ENCODE results near the gene ACR. TPM values are rescaled to one million over a fixed set of nuclear protein-coding genes. Genes with fewer than 3 reads are reported as not detected.

The ACR gene
- total and polyA plus RNA-seq, 8 donors = 0.27 to 1.4 (median 0.56) TPM; not detected in 1

- ATAC-seq (no peak), DNase-seq (peak in 2 of 4 donors; percentile 29 to 54)
- Histone ChIP-seq H3K27ac (no peak overlapping the region), H3K4me3 (no peak overlapping the region), H3K27me3 (no peaks in the 10 kb centered on the region), H3K9me3 (no peaks in the 10 kb centered on the region), H3K4me1 (peaks cover 5 to 32% of the 10 kb centered on the region in 2 donors), H3K36me3 (peaks cover 0 to 31% of the 10 kb centered on the region in 2 donors)
- no peak for TF ChIP-seq CTCF (IDR thresholded peaks at IDR 0.05)
- intact Hi-C loops (cut with DNase I) = no loop called here
Observed at GRCh38 chr22:50699756-50700386, 38.1 kb upstream of the ACR start.

DNA sequence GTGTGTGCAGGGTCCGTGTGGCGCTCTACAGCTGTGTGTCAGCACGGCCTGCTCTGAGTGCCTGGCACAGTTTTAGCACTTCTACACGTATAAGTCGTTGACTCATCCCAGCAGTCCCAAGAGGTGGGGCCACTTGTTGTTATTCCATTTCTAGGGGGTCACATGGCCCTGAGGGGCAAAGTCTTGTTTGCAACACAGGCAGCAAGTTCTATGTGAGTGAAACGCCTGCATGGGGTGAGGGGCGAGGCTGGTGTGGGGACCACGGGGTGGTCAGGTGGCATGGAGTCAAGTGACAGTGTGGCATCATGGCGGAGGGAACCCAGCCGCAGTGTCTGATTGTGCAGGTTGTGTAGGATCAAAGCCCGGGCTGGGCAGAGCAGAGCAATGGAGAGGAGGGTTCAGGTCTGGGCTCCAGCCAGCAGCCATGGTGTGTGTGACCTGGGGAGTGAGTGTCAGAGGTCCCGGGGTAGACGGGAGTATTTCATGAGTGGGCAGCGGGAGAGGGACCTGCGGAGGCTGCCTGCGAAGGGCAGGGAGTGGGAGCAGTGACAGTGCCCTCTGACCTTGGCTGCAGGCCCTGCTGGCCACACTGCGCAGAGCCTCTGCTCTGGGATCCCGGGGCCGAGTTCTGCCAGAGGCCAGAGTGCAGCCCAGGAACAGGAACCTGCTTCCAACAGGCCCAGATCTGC lies 37.5 kb upstream of the ACR start:
- DNase-seq (peak in 2 of 4 donors; percentile 24 to 68), ATAC-seq (no peak)
- intact Hi-C loops (cut with DNase I) = no loop called here
- TF ChIP-seq CTCF (IDR thresholded peaks at IDR 0.05) = no peak
- Histone ChIP-seq H3K27ac (no peak overlapping the region), H3K4me1 (peaks cover 8 to 29% of the 10 kb centered on the region in 2 donors), H3K9me3 (no peaks in the 10 kb centered on the region), H3K4me3 (no peak overlapping the region), H3K36me3 (peaks cover 0 to 31% of the 10 kb centered on the region in 2 donors), H3K27me3 (no peaks in the 10 kb centered on the region)

- Histone ChIP-seq H3K9me3 (no peaks in the 10 kb centered on the region), H3K4me1 (peaks cover 8 to 28% of the 10 kb centered on the region in 2 donors), H3K4me3 (no peak overlapping the region), H3K27me3 (no peaks in the 10 kb centered on the region), H3K27ac (no peak overlapping the region), H3K36me3 (peaks cover 0 to 30% of the 10 kb centered on the region in 2 donors)
- TF ChIP-seq CTCF (IDR thresholded peaks at IDR 0.05) = no peak
- intact Hi-C loops (cut with DNase I) = no loop called here
- ATAC-seq (no peak), DNase-seq (peak in 2 of 4 donors; percentile 13 to 57)
Observed at GRCh38 chr22:50701076-50701419, 37.0 kb upstream of the ACR start.

DNA sequence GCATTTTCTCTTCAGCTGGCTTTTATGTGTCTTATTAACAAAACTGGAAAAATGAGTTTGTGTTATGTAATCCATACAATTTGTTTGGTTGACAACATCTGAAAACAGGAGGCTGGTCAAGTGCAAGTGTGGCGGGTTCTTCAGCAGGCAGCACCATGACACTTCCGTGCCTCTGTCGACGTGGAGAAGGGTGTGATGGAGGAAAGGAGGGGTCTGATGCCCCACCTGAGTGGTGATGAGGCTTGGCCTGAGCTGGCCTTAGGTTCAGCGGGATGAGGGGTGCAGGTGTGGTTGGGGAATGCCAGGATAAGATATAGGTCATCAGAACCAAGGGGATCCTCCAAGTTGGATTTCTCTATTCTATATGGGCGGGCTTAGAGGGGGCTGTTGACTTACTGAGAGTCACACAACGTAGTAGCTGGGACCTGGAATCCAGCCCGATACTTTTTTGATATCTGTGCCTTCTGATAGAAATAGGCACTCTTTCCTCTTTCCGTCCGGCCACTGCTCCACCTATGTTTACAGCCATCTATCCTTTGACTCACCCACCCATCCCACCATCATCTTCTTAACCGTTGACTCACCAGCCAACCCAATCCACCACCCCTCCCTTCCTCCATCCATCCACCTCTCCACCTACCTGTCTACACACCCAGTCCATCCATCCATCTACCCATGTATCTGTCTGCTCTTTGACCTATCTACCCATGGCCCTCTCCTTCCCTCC lies 36.4 kb upstream of the ACR start:
- Histone ChIP-seq H3K27ac (no peak overlapping the region), H3K4me1 (peaks cover 8 to 28% of the 10 kb centered on the region in 2 donors), H3K27me3 (no peaks in the 10 kb centered on the region), H3K4me3 (no peak overlapping the region), H3K9me3 (no peaks in the 10 kb centered on the region), H3K36me3 (peaks cover 0 to 30% of the 10 kb centered on the region in 2 donors)
- intact Hi-C loops (cut with DNase I) = no loop called here
- DNase-seq (peak in 2 of 4 donors; percentile 19 to 25), ATAC-seq (no peak)
- TF ChIP-seq CTCF (IDR thresholded peaks at IDR 0.05) = no peak

GRCh38 chr22:50702261-50702671 lies 35.7 kb upstream of the ACR start:
- intact Hi-C loops (cut with DNase I) = no loop called here
- Histone ChIP-seq H3K36me3 (peaks cover 0 to 30% of the 10 kb centered on the region in 2 donors), H3K27ac (no peak overlapping the region), H3K27me3 (no peaks in the 10 kb centered on the region), H3K4me3 (no peak overlapping the region), H3K9me3 (no peaks in the 10 kb centered on the region), H3K4me1 (peaks cover 4 to 28% of the 10 kb centered on the region in 2 donors)
- no peak for ATAC-seq
- DNase-seq = peak in 1 of 4 donors; percentile 20
- no peak for TF ChIP-seq CTCF (IDR thresholded peaks at IDR 0.05)
